Left lung (tissue), 10 donors: ENCODE data around the gene MAP1B. TPM values are rescaled to one million over a fixed set of nuclear protein-coding genes. Genes with fewer than 3 reads are reported as not detected.
"Not testable (repeated sequence)": the region's sequence is repeated elsewhere in the genome, so short reads cannot be mapped to it uniquely, and the experiment has no call there.

Source experiments
- ATAC-seq: fragments of 200-7000 bp; cut with Tn5 transposase; one replicate; pipeline ENCODE4 v1.9.1; 2020; ENCODE audit warnings: moderate library complexity
- DNase-seq, 4 donors: peaks; one replicate each; pipeline ENCODE4 v3.0.0-alpha.2; 2013 to 2020
- H3K27ac ChIP-seq, 2 donors: fragments of 200-600 bp; sonication (generic) in 1 of 2; one replicate each; pipeline versions ENCODE4 v1.5.0 to v1.8.0; 2020 to 2021
- H3K27me3 ChIP-seq, 2 donors: fragments of 200-600 bp; sonication (generic) in 1 of 2; one replicate each; pipeline versions ENCODE4 v1.5.0 to v1.8.0; 2020 to 2021
- H3K36me3 ChIP-seq, 2 donors: fragments of 200-600 bp; sonication (generic) in 1 of 2; one replicate each; pipeline versions ENCODE4 v1.5.0 to v1.8.0; 2020 to 2021
- H3K4me1 ChIP-seq, 2 donors: fragments of 200-600 bp; one replicate each; pipeline ENCODE4 v1.8.0; 2021
- H3K4me3 ChIP-seq, 2 donors: fragments of 200-600 bp; sonication (generic) in 1 of 2; one replicate each; pipeline versions ENCODE4 v1.5.0 to v1.8.0; 2020 to 2021; ENCODE audit warnings: mild to moderate bottlenecking in 1 of 2
- H3K9me3 ChIP-seq, 2 donors: fragments of 200-600 bp; sonication (generic) in 1 of 2; one replicate each; pipeline versions ENCODE4 v1.5.0 to v1.8.0; 2020 to 2021
- CTCF ChIP-seq, 2 donors: fragments of 200-600 bp; sonication (generic) in 1 of 2; IDR thresholded peaks; one replicate each; pipeline versions ENCODE4 v1.5.0 to v1.8.0; 2021; ENCODE audit warnings: antibody characterized with exemption in 2 of 2
- intact Hi-C, 2 donors: fragments of 100-400 bp; cut with DNase I; formaldehyde crosslinking; loops; one replicate each; pipeline versions ENCODE4 v1.11.2 to v1.14.2; 2022
- polyA plus RNA-seq, 6 donors: library from polyadenylated mRNA; unstranded; fragments of 120-200 nt; gene quantifications; one replicate each; pipeline ENCODE4 v1.2.1, GENCODE V29; 2013; ENCODE audit not compliant: insufficient read length in 6 of 6
- total RNA-seq, 2 donors: library from RNA; stranded (reverse); fragmentation: NEBNext Ultra II Directional; extraction: Animal tissue kit (Norgen Biotek cat#: 25700); gene quantifications; one replicate each; pipeline ENCODE4 v1.2.1, GENCODE V29; 2021
- donor health status: DM: no; HTN: yes; CAD: no.
- donor health status: DM: no; HTN: no; CAD: no.

Gene MAP1B
- total and polyA plus RNA-seq, 8 donors: 14.6 to 62.6 (median 23.3) TPM

DNA sequence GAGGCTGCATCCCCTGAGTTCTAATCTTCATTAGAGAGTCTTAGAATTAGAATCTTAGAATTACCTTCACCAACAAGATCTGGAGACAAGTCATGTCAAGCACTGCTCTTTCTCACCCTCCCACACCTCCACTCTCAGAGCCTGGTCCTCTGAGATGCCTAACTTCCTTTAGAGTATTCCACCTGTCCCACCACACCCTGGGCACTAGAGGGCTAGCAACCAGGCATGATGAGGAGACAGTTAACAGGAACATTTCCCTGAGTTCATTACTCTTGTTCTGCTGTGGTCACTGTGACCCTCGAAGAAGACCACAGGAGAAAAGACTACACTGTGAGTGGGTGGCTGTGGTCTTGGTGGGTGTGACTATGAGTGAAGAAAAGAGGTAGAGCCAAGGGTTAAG lies 25.2 kb upstream of the MAP1B start:
- H3K27me3 ChIP-seq: peaks cover 0 to 19% of the 10 kb centered on the region in 2 donors
- ATAC-seq (no peak), DNase-seq (no peak)
- no peak overlapping the region for H3K4me3 ChIP-seq
- no peaks in the 10 kb centered on the region for H3K9me3 ChIP-seq
- no peak overlapping the region for H3K27ac ChIP-seq
- no peak for TF ChIP-seq CTCF (IDR thresholded peaks at IDR 0.05)
- H3K36me3 ChIP-seq: no peaks in the 10 kb centered on the region
- H3K4me1 ChIP-seq: no peaks in the 10 kb centered on the region
- intact Hi-C loops: no loop called here

DNA sequence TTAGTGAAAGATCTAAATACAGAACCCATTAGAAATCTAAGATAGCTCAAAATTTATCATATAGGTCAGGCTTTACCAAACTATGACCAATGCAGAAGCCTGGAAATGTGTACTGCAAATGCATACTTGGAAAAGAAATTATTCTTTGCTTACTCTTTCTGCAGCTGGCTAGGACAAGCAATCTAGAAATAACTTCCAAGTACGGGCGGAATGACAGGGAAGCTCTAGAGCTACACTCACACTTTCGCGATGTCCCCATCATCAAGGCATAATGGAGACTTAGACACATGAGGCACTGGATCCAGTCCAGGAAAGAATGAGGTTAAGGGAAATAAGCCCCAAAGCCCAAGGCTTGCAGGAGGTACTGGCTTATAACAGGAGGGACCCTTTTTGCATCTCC lies 22.4 kb upstream of the MAP1B start:
- no peak for TF ChIP-seq CTCF (IDR thresholded peaks at IDR 0.05)
- H3K36me3 ChIP-seq: no peaks in the 10 kb centered on the region
- H3K4me3 ChIP-seq: no peak overlapping the region
- intact Hi-C loops: no loop called here
- no peaks in the 10 kb centered on the region for H3K9me3 ChIP-seq
- H3K27me3 ChIP-seq: peaks cover 0 to 5% of the 10 kb centered on the region in 2 donors
- no peaks in the 10 kb centered on the region for H3K4me1 ChIP-seq
- peak in 1 of 4 donors; percentile 15 for DNase-seq
- ATAC-seq: no peak
- no peak overlapping the region for H3K27ac ChIP-seq

- no peak overlapping the region for H3K27ac ChIP-seq
- intact Hi-C loops: no loop called here
Observed at GRCh38 chr5:72085319-72085718, 22.0 kb upstream of the MAP1B start.

GRCh38 chr5:72089713-72090112 lies 17.6 kb upstream of the MAP1B start:
- H3K27ac ChIP-seq, H3K27me3 ChIP-seq, DNase-seq, intact Hi-C loops, H3K4me1 ChIP-seq, ATAC-seq, H3K36me3 ChIP-seq, H3K4me3 ChIP-seq, H3K9me3 ChIP-seq: not testable (repeated sequence)

More at GRCh38 chr5:72085319-72085718, 22.0 kb upstream of the MAP1B start:
- ATAC-seq (no peak), DNase-seq (no peak)
- no peaks in the 10 kb centered on the region for H3K4me1 ChIP-seq
- TF ChIP-seq CTCF (IDR thresholded peaks at IDR 0.05): no peak
- no peaks in the 10 kb centered on the region for H3K9me3 ChIP-seq
- no peak overlapping the region for H3K4me3 ChIP-seq
- peaks cover 0 to under 1% of the 10 kb centered on the region in 2 donors for H3K27me3 ChIP-seq
- no peaks in the 10 kb centered on the region for H3K36me3 ChIP-seq

DNA sequence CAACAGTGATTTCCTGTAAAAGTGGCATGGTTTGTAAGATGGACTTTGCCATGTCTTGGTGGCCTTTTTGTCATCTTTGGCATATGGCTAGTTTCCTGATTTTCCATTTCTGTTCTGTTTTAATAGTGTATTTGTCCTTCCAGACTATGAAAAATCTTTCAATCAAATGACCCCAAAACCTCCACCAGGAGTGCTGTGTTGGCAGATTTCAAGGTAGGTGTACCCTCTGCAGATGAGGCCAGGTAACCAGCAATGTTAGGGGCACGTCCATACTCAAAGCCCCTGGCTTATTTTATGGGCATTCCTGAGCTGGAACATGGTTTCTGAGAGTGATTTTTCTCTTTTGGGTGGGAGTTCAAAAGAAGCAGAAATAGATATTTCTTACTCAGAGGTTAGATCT lies 15.2 kb upstream of the MAP1B start:
- Histone ChIP-seq H3K36me3 (no peaks in the 10 kb centered on the region), H3K9me3 (no peaks in the 10 kb centered on the region), H3K4me3 (no peak overlapping the region), H3K4me1 (no peaks in the 10 kb centered on the region), H3K27me3 (no peaks in the 10 kb centered on the region), H3K27ac (no peak overlapping the region)
- no peak for TF ChIP-seq CTCF (IDR thresholded peaks at IDR 0.05)
- ATAC-seq: no peak
- intact Hi-C loops: no loop called here
- no peak for DNase-seq

- no peaks in the 10 kb centered on the region for H3K36me3 ChIP-seq
- no peaks in the 10 kb centered on the region for H3K27me3 ChIP-seq
- DNase-seq (no peak), ATAC-seq (no peak)
- intact Hi-C loops: no loop called here
- H3K4me1 ChIP-seq: no peaks in the 10 kb centered on the region
- no peaks in the 10 kb centered on the region for H3K9me3 ChIP-seq
- H3K4me3 ChIP-seq: no peak overlapping the region
- H3K27ac ChIP-seq: no peak overlapping the region
- no peak for TF ChIP-seq CTCF (IDR thresholded peaks at IDR 0.05)
Observed at GRCh38 chr5:72093217-72093616, 14.1 kb upstream of the MAP1B start.
